CD4-positive, alpha-beta T cell treated with Interleukin-2 at 100 ng/mL for 4 hours (primary cell): Measurements from ENCODE around the gene NATD1.
"Not testable (repeated sequence)": the region's sequence is repeated elsewhere in the genome, so short reads cannot be mapped to it uniquely, and the experiment has no call there.

Experiments used
- DNase-seq: peaks from one replicate; pipeline ENCODE4 v3.0.0-alpha.2; 2020; ENCODE audit warnings: low spot score

The NATD1 gene

GRCh38 chr17:21193031-21193430 lies 60.2 kb downstream of the NATD1 start:
- no peak for DNase-seq

- DNase-seq: not testable (repeated sequence)
Observed at GRCh38 chr17:21192414-21192813, 60.8 kb downstream of the NATD1 start.

- no peak for DNase-seq
Observed at GRCh38 chr17:21191698-21192097, 61.5 kb downstream of the NATD1 start.

- DNase-seq: no peak
Observed at GRCh38 chr17:21190078-21190477, 63.1 kb downstream of the NATD1 start.

GRCh38 chr17:21189361-21189760 lies 63.8 kb downstream of the NATD1 start:
- no peak for DNase-seq
